Neural progenitor cell (in vitro differentiated cells): ENCODE measurements around the gene MTFR2. TPM values are rescaled to one million over a fixed set of nuclear protein-coding genes. Genes with fewer than 3 reads are reported as not detected.

ENCODE experiments used
- DNase-seq: peaks from one replicate; pipeline ENCODE4 v3.0.0-alpha.2; 2016; ENCODE audit warnings: low spot score
- H2AFZ ChIP-seq: fragments of 200-600 bp; sonication (generic); replicated peaks from 2 replicates; pipeline ENCODE4 v1.6.1; 2016; ENCODE audit warnings: antibody characterized with exemption
- H3F3A ChIP-seq: fragments of 200-600 bp; sonication (generic); 2 replicates; pipeline ENCODE4 v1.6.1; 2016; ENCODE audit warnings: antibody characterized with exemption, low read depth
- H3K27ac ChIP-seq: fragments of 200-600 bp; sonication (generic); 2 replicates; pipeline ENCODE4 v1.5.1; 2016; ENCODE audit warnings: mild to moderate bottlenecking
- H3K27me3 ChIP-seq: fragments of 200-600 bp; sonication (generic); 2 replicates; pipeline ENCODE4 v1.6.1; 2016; ENCODE audit warnings: mild to moderate bottlenecking, moderate library complexity
- H3K36me3 ChIP-seq: fragments of 200-600 bp; sonication (generic); 2 replicates; pipeline ENCODE4 v1.5.1; 2016
- H3K4me1 ChIP-seq: fragments of 200-600 bp; sonication (generic); 2 replicates; pipeline ENCODE4 v1.6.1; 2016; ENCODE audit warnings: mixed run types
- H3K4me2 ChIP-seq: fragments of 200-600 bp; sonication (generic); 2 replicates; pipeline ENCODE4 v1.6.1; 2016
- H3K4me3 ChIP-seq: fragments of 200-600 bp; sonication (generic); 2 replicates; pipeline ENCODE4 v1.5.1; 2016
- H3K79me2 ChIP-seq: fragments of 200-600 bp; sonication (generic); 2 replicates; pipeline ENCODE4 v1.6.1; 2016; ENCODE audit warnings: low read depth
- H3K9ac ChIP-seq: fragments of 200-600 bp; sonication (generic); 2 replicates; pipeline ENCODE4 v1.6.1; 2016
- H3K9me3 ChIP-seq: fragments of 200-600 bp; sonication (generic); 2 replicates; pipeline ENCODE4 v1.5.1; 2016; ENCODE audit warnings: low read depth
- H4K20me1 ChIP-seq: fragments of 200-600 bp; sonication (generic); 2 replicates; pipeline ENCODE4 v1.6.1; 2016; ENCODE audit warnings: low read depth
- H3K27ac Mint-ChIP-seq: 3 replicates; pipeline ENCODE4 v1.8.0; 2021; ENCODE audit warnings: mixed read lengths
- H3K27me3 Mint-ChIP-seq: 2 replicates; pipeline ENCODE4 v1.8.0; 2022; ENCODE audit warnings: low read depth, mild to moderate bottlenecking, inconsistent platforms, moderate library complexity, mixed read lengths; ENCODE audit not compliant: insufficient read depth
- H3K36me3 Mint-ChIP-seq: 3 replicates; pipeline ENCODE4 v1.8.0; 2021; ENCODE audit warnings: mixed read lengths
- H3K4me1 Mint-ChIP-seq: 3 replicates; pipeline ENCODE4 v1.8.0; 2021; ENCODE audit warnings: mixed read lengths
- H3K4me3 Mint-ChIP-seq: 3 replicates; pipeline ENCODE4 v1.8.0; 2021; ENCODE audit warnings: mild to moderate bottlenecking, moderate library complexity, mixed read lengths
- H3K9me3 Mint-ChIP-seq: 3 replicates; pipeline ENCODE4 v1.8.0; 2020; ENCODE audit warnings: mixed read lengths
- EZH2 ChIP-seq: fragments of 200-600 bp; sonication (generic); IDR thresholded peaks from 2 replicates; pipeline ENCODE4 v1.6.1; 2017; ENCODE audit warnings: antibody characterized with exemption, mild to moderate bottlenecking, moderate library complexity
- EZH2phosphoT487 ChIP-seq: fragments of 200-600 bp; sonication (generic); IDR thresholded peaks from 2 replicates; pipeline ENCODE4 v1.6.1; 2017; ENCODE audit warnings: antibody characterized with exemption
- total RNA-seq: library from RNA; depleted of rRNA; stranded (reverse); fragments of >200 nt; gene quantifications from 2 replicates; pipeline ENCODE4 v1.2.3, GENCODE V29; 2015; ENCODE audit warnings: low replicate concordance
- TF ChIP-seq, protein P1 (sequence below): fragments of 200-600 bp; sonication (generic); IDR thresholded peaks from 2 replicates; pipeline ENCODE4 v1.5.1; 2017; ENCODE audit warnings: antibody characterized with exemption, mild to moderate bottlenecking

MTFR2 gene
- total RNA-seq, 1 donor from 2014 or later: 12.6 TPM

DNA sequence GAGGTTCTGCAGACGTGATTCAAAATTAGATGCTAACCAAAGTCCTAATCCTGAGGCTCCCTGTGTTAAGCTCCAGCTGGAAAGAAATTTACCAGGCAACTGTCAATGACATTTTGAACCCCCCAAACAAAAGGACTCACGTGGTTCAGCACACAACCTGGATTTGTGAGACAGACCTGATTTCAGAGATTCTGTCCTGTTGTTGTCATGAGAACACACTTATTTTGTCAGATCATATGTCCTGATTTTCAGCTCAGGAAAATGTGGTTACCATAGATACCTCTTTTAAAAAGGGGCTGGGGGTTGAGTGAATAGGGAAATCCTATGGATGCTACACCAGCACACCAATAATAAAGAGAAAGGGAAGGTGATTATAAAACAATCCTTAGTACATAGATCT lies 61.6 kb downstream of the MTFR2 start:
- H3K4me1 Mint-ChIP-seq: peaks cover 27% of the 10 kb centered on the region
- H3K27me3 ChIP-seq: no peaks in the 10 kb centered on the region
- no peak overlapping the region for H3K4me3 ChIP-seq
- H3K9ac ChIP-seq: no peak overlapping the region
- no peak overlapping the region for H3K4me3 Mint-ChIP-seq
- no peak overlapping the region for H2AFZ ChIP-seq
- H3F3A ChIP-seq: no peaks in the 10 kb centered on the region
- no peaks in the 10 kb centered on the region for H3K36me3 Mint-ChIP-seq
- no peaks in the 10 kb centered on the region for H3K9me3 ChIP-seq
- TF ChIP-seq EZH2phosphoT487: no peak
- TF ChIP-seq, protein P1, sequence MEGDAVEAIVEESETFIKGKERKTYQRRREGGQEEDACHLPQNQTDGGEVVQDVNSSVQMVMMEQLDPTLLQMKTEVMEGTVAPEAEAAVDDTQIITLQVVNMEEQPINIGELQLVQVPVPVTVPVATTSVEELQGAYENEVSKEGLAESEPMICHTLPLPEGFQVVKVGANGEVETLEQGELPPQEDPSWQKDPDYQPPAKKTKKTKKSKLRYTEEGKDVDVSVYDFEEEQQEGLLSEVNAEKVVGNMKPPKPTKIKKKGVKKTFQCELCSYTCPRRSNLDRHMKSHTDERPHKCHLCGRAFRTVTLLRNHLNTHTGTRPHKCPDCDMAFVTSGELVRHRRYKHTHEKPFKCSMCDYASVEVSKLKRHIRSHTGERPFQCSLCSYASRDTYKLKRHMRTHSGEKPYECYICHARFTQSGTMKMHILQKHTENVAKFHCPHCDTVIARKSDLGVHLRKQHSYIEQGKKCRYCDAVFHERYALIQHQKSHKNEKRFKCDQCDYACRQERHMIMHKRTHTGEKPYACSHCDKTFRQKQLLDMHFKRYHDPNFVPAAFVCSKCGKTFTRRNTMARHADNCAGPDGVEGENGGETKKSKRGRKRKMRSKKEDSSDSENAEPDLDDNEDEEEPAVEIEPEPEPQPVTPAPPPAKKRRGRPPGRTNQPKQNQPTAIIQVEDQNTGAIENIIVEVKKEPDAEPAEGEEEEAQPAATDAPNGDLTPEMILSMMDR: no peak
- no peak for TF ChIP-seq EZH2
- no peaks in the 10 kb centered on the region for H3K4me1 ChIP-seq
- H3K27ac ChIP-seq: no peak overlapping the region
- no peak overlapping the region for H3K4me2 ChIP-seq
- no peaks in the 10 kb centered on the region for H4K20me1 ChIP-seq
- DNase-seq: peak; percentile 25
- H3K9me3 Mint-ChIP-seq: no peaks in the 10 kb centered on the region
- no peaks in the 10 kb centered on the region for H3K36me3 ChIP-seq
- H3K27me3 Mint-ChIP-seq: no peaks in the 10 kb centered on the region
- no peaks in the 10 kb centered on the region for H3K79me2 ChIP-seq
- no peak overlapping the region for H3K27ac Mint-ChIP-seq

DNA sequence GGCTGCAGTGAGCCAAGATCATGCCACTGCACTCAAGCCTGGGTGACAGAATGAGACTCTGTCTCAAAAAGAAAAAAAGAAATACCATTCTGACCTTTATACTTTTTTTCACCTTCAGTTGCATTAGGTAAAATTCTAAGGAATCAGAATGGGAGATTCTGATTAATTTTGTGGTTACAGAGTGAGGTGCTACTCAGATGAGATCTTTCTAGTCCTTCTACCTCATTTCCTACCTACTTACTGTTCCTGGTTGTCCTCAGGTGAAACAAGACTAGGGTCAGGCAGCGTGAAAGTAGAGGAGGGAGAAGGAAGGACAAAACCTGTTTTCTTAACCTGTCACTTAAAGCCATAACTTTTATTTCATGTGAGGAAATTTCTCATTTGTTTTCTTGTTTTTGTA lies 63.7 kb downstream of the MTFR2 start:
- H3K4me3 ChIP-seq: no peak overlapping the region
- H3K36me3 Mint-ChIP-seq: no peaks in the 10 kb centered on the region
- no peak overlapping the region for H3K4me3 Mint-ChIP-seq
- no peak overlapping the region for H3K9ac ChIP-seq
- no peak for DNase-seq
- no peaks in the 10 kb centered on the region for H3K9me3 Mint-ChIP-seq
- H2AFZ ChIP-seq: no peak overlapping the region
- no peaks in the 10 kb centered on the region for H3K27me3 ChIP-seq
- H3K4me1 Mint-ChIP-seq: peaks cover 29% of the 10 kb centered on the region
- no peak overlapping the region for H3K27ac ChIP-seq
- H3K27ac Mint-ChIP-seq: no peak overlapping the region
- H3K9me3 ChIP-seq: no peaks in the 10 kb centered on the region
- H3K4me1 ChIP-seq: no peaks in the 10 kb centered on the region
- H3K79me2 ChIP-seq: no peaks in the 10 kb centered on the region
- H3F3A ChIP-seq: no peaks in the 10 kb centered on the region
- TF ChIP-seq, protein P1: no peak
- no peak for TF ChIP-seq EZH2
- H4K20me1 ChIP-seq: no peaks in the 10 kb centered on the region
- H3K27me3 Mint-ChIP-seq: no peaks in the 10 kb centered on the region
- H3K36me3 ChIP-seq: no peaks in the 10 kb centered on the region
- no peak overlapping the region for H3K4me2 ChIP-seq

DNA sequence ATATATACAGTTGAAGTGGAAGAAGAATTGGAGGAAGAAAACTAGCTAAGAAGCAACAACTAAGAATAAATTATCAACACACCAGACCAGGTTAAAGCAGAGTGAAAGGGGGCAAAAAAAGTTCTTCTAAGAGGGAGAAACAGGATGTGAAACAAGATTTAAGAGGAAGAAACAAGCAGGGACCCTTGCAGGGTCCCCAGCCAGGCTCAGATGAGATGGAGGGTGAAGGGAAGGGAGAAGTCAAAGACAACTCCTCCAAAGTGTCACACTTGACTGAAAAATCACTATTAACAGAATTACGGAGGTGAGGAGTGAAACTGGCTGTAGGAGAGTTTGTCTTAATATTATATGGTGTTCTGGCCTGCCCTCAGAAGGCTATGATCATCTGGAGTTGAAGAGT lies 65.4 kb downstream of the MTFR2 start:
- Mint-ChIP-seq H3K4me3 (no peak overlapping the region), H3K9me3 (no peaks in the 10 kb centered on the region), H3K36me3 (no peaks in the 10 kb centered on the region), H3K27ac (no peak overlapping the region), H3K4me1 (peaks cover 26% of the 10 kb centered on the region), H3K27me3 (no peaks in the 10 kb centered on the region)
- H3K79me2 ChIP-seq: no peaks in the 10 kb centered on the region
- H4K20me1 ChIP-seq: no peaks in the 10 kb centered on the region
- H3K9me3 ChIP-seq: no peaks in the 10 kb centered on the region
- no peaks in the 10 kb centered on the region for H3F3A ChIP-seq
- TF ChIP-seq, protein P1: no peak
- TF ChIP-seq EZH2 (no peak), EZH2phosphoT487 (no peak)
- H3K9ac ChIP-seq: no peak overlapping the region
- no peak overlapping the region for H3K27ac ChIP-seq
- H3K4me2 ChIP-seq: no peak overlapping the region
- no peak for DNase-seq
- no peaks in the 10 kb centered on the region for H3K36me3 ChIP-seq
- H3K27me3 ChIP-seq: no peaks in the 10 kb centered on the region
- H3K4me1 ChIP-seq: no peaks in the 10 kb centered on the region
- no peak overlapping the region for H3K4me3 ChIP-seq
- H2AFZ ChIP-seq: no peak overlapping the region

DNA sequence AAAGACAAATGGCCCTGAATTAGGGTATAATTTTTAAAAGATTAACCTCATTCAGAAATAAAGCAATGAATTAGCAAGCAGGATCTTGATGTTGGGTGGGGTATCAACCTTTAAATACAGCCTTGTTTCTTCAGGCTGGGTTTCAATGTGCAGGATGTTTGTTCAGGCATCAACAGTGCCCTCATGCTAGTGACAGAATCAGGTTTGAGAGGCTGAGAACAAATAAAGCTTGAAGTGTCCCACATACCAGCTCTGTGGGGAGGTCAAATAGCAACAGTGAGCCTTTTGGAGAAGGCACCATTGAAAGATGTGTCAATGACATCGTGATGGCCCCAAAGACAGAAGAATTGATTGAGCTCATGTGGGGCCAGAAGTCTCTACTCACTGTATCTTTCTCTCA lies 68.2 kb downstream of the MTFR2 start:
- no peak overlapping the region for H3K4me2 ChIP-seq
- Mint-ChIP-seq H3K4me1 (peaks cover 11% of the 10 kb centered on the region), H3K27me3 (no peaks in the 10 kb centered on the region), H3K9me3 (no peaks in the 10 kb centered on the region), H3K36me3 (no peaks in the 10 kb centered on the region), H3K27ac (no peak overlapping the region), H3K4me3 (no peak overlapping the region)
- no peak for DNase-seq
- H3K4me1 ChIP-seq: no peaks in the 10 kb centered on the region
- no peaks in the 10 kb centered on the region for H3K79me2 ChIP-seq
- H3K9me3 ChIP-seq: no peaks in the 10 kb centered on the region
- no peaks in the 10 kb centered on the region for H4K20me1 ChIP-seq
- no peak overlapping the region for H3K27ac ChIP-seq
- no peaks in the 10 kb centered on the region for H3K36me3 ChIP-seq
- H3K9ac ChIP-seq: no peak overlapping the region
- TF ChIP-seq EZH2phosphoT487: no peak
- no peak overlapping the region for H2AFZ ChIP-seq
- no peak overlapping the region for H3K4me3 ChIP-seq
- no peaks in the 10 kb centered on the region for H3F3A ChIP-seq
- H3K27me3 ChIP-seq: no peaks in the 10 kb centered on the region
